HG03060 (cell line): ENCODE results near the gene KIF12.
"Not testable (repeated sequence)": the region's sequence is repeated elsewhere in the genome, so short reads cannot be mapped to it uniquely, and the experiment has no call there.

Experiments used
- ATAC-seq: cut with Tn5 transposase; IDR thresholded peaks from one replicate; pipeline ENCODE4 v1.9.1; 2021; ENCODE audit warnings: low read depth, moderate number of reproducible peaks; ENCODE audit not compliant: unreplicated experiment

KIF12 gene

GRCh38 chr9:114098936-114099668 is at the start of gene KIF12:
TSS of gene KIF12 (minus strand) at chr9:114099292. CDS start at chr9:114099276, 16 bp downstream.
- ATAC-seq: no peak

- no peak for ATAC-seq
These were observed 47.6 kb upstream of the KIF12 start for GRCh38 chr9:114146735-114147134.

- ATAC-seq: no peak
These were observed 44.1 kb upstream of the KIF12 start for GRCh38 chr9:114143234-114143633.

GRCh38 chr9:114141553-114142402 is 42.7 kb upstream of the KIF12 start:
- ATAC-seq: no peak

- ATAC-seq: no peak
These were observed 41.8 kb upstream of the KIF12 start for GRCh38 chr9:114140850-114141249.

- ATAC-seq: no peak
These were observed 41.3 kb upstream of the KIF12 start for GRCh38 chr9:114140401-114140800.

- no peak for ATAC-seq
These were observed 40.0 kb upstream of the KIF12 start for GRCh38 chr9:114139071-114139470.

GRCh38 chr9:114138552-114138971 is 39.5 kb upstream of the KIF12 start:
- no peak for ATAC-seq

GRCh38 chr9:114137831-114138230 is 38.7 kb upstream of the KIF12 start:
- ATAC-seq: no peak

- ATAC-seq: no peak
These were observed 35.8 kb upstream of the KIF12 start for GRCh38 chr9:114134827-114135396.

GRCh38 chr9:114132550-114132918 is 33.4 kb upstream of the KIF12 start:
- ATAC-seq: no peak

- ATAC-seq: no peak
These were observed 32.9 kb upstream of the KIF12 start for GRCh38 chr9:114131808-114132549.

- no peak for ATAC-seq
These were observed 31.7 kb upstream of the KIF12 start for GRCh38 chr9:114130624-114131277.

GRCh38 chr9:114130141-114130540 is 31.0 kb upstream of the KIF12 start:
- ATAC-seq: no peak

GRCh38 chr9:114128759-114129158 is 29.7 kb upstream of the KIF12 start:
- ATAC-seq: not testable (repeated sequence)

GRCh38 chr9:114126247-114127060 is 27.4 kb upstream of the KIF12 start:
- ATAC-seq: no peak

- no peak for ATAC-seq
These were observed 26.5 kb upstream of the KIF12 start for GRCh38 chr9:114125476-114126013.

- ATAC-seq: no peak
These were observed 25.8 kb upstream of the KIF12 start for GRCh38 chr9:114124666-114125475.
